ENCODE data around the gene SORCS2.
A peak's percentile ranks its signal among the peaks of the same experiment; 100 is the strongest.

Gene SORCS2

DNA sequence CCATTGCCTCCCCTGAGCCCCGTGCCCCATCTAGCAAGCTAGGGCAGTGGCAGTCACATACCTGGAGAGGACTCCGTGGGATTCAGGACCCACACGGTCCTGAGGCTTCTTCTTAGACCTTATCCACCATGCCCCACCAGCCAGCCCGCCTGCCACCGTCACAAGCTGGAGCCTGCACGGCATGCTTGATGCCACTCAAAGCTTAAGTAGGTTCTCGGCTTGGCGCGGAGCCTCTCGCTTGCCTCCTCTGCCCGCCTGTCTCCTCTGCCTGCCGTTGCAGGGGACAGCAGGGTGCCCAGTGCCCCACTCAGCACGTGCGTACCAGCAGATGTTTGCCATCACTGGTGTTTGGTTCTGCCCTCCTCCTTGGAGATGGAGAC is 228.3 kb downstream of the SORCS2 start:
- DNase-seq = no peak

DNA sequence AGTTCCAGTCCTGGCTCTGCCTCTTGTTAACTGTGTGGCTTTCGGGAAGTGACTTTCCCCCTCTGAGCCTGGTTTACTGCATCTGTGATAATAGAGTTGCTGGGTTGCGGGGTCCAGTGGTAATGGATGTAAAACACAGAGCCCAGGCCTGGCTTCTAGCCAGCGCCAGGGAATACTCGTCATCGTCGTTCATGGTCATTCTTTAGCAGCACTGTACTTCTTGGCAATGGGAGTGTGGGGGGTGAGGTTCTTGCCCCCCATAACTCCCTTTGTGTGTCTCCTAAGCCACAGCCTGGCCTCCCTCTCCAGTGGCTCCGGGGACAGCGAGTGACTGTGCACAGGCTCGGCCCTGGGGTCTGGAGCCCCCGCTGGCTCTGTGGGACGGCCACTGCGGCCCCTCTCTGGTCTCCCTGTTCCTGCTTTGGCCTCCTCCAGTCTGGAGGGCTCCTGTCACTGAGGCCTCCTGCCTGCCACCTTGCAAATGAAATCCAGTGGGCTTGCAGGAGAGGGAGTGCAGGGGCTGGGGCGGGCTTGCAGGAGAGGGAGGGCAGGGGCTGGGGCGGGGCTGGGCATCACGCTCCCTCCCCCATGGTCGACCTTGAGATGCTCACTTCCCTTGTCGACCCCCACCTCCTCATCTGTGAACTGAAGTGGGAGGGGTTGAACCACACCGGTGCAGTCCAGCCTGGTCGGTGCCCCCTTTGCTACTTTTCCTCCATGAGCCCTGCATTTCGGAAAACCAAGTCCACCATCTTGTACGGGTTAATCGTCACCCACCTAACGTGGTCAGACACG is 229.2 kb downstream of the SORCS2 start:
- no peak for DNase-seq

DNA sequence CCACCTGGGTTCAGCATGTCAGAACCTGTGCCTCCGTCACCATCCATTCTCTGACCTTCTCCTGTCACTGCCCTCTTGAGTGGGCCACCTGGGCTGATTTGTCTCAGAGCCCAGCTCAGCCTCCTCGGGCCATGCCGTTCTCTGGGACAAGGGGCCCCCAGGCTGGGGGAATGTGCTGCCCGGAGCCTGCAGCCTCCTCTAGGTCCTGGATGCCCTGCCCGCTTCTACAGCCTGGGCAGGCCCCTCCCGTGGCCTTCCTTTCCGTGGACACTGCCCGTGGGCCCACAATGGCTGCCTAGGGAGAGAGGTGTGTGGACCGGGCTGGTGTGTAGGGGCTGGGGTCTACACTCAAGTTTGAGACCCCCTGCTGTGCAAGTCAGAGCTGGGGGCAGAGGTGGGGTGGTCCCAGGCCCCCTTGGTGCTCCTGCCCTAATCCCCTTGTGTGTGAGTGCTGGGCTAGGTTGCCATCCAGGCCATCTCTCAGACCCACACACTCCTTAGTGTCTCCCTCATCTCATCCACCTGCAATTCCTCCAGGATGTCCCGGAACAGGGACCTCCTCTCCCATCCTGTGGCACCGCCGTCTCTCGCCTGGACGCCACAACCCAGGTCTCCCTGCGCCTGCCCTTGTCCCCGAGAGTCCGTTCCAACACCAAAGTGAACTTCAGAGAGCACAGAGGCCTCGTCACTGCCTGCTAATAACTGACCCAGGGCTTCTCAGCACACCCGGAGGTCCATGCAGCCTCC is 230.0 kb downstream of the SORCS2 start:
- no peak for DNase-seq

DNA sequence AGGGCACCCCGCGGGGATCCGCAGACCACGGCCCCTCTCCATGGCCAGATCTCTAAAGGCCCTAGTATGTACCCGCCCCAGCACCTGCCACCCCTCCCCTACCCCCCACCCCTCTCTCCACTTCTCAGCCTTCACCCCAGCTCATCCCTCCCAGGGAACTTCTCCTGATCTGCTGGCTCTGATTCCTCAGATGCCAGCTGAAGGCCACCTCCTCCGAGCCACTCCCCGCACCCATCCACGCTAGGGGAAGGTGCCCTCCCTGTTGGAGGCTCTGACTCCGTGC is 230.5 kb downstream of the SORCS2 start:
- no peak for DNase-seq

DNA sequence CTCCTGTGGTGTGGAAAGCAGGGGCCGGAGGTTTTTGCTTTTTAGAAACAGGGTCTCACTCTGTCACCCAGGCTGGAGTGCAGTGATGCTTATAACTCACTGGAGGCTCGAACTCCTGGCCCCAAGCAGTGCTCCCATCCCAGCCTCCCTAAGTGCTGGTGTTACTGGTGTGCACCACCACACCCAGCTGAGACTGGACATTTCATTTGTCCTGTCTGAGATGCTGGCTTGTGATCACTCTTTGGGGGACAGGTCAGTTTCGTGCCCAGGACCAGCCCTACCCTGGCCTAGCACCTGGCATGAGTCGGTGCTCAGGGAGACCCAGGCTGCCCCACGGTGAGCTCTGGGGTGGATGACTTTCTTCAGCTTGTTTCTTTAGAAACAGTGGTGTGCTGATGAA is 231.1 kb downstream of the SORCS2 start:
- DNase-seq = no peak

DNA sequence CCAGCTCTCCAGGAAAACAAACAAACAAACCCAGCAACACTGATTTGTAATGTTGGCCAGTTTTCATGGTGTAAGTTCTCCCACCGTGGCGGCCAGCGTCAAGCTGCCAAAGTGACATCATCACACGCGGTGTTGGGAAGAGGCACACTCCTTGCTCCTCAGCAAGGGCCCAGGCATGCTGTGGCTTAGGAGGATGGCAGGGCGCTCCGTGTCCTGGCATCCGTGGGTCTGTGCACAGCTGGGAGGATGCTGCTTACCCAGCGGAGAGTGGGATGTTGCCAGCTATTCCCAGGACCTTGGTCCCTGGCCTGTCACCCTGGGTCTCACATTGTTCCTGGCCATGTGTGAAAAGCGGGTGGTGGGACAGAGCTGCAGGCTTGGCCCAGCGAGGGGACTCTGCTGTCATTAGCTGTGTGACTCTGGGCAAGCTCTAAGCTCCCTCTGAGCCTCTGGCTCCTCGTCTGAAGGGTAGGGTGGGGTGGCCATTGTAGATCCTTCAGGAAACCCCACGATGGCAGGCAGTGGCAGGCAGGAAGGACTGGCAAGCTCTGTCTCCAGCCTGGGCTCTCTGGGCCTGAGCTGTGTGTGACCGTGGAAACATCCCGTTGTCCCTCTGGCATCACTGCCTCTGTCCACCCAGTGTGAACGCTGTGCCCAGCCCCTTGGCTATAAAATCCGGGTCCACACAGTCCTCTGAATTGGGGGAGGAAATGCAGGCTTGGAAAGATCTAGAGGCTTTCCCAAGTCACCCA is 231.6 kb downstream of the SORCS2 start:
- DNase-seq = peak; percentile 0

DNA sequence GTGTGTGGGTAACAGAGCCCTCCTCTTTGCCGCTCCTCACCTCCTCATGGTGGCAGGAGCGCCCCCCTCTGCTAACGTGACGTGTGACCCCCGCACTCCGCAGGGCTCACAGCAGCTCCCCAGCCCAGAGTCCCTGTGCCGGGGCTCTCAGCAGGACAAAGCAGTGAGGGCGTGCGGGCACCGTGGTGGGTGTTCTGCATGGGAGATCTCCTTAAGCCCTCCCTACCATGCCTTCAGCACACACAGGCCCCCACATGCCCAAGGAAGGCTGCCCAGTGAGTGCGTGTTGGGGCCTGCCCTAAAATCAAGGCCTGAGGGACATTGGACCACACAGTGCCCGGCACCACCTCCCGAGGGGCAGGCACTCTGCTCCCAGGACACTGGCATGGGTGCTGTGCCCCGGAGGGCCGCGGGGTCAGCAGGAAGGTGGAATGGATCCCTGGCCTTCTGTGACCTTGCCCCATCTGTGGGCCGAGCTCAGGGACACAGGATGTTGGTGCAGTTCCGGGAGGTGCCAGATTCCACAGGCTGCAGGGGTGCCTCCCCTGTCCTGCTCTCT is 232.3 kb downstream of the SORCS2 start:
- no peak for DNase-seq

DNA sequence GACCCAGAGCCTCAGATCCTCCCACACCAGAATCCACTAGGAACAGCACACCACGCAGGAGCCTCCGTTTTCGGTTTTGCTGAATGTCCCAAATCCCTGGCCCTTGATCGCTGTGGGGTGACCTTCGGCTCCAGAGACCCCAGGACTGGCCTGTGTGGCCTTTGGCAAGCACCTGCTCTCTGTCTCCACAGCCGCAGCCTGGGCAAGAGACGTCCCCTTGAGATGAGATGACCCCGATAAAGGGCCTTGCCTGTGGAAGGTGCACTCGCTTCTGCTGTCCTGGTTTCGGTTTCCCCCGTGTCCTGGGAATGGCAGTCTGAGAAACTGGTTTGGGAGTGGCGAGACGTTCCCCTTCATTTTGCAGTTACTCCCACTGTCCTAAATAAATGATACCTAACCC is 232.8 kb downstream of the SORCS2 start:
- peak; percentile 1 for DNase-seq

DNA sequence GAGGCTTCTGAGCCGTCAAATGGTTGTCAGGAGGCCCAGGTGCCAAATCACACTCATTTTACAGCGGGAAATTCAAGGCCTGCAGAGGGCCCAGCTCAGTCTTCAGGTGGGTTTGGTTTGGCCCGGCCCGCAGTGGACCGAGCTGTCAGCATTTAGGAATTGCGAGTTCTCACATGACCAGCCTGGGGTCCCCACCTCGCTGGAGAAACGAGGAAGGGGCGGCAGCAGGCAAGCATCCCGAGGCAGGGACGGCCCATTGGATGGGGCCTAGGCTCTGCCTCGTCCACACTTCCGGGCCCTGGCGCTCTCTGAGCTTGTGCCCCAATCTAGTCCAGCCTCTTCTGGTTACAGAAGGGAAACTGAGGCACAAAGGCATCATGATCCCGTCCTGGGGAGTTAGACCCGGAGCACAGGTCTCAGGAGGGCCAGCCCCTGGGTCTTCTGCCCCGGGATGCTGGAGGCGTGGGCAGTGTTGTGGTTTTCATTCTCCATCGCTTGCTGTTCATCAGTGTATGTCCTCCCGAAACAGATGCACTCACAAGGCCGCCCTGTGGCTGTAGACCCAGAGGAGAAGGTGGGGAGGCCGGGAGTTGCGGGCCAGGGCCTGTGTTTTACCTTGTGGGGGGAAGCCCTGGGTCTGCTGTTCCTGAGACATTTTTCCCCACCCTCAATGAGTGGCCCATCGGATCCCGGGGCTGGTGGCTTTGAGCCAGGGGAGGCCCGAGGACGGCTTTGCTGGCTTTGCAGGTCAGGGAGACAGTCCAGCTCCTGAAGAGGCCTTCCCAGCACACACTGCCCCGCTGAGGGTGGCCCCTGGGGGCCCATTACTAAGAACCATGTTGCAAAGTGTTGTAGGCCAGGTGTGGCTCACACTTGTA is 233.5 kb downstream of the SORCS2 start:
- DNase-seq = peak; percentile 2

DNA sequence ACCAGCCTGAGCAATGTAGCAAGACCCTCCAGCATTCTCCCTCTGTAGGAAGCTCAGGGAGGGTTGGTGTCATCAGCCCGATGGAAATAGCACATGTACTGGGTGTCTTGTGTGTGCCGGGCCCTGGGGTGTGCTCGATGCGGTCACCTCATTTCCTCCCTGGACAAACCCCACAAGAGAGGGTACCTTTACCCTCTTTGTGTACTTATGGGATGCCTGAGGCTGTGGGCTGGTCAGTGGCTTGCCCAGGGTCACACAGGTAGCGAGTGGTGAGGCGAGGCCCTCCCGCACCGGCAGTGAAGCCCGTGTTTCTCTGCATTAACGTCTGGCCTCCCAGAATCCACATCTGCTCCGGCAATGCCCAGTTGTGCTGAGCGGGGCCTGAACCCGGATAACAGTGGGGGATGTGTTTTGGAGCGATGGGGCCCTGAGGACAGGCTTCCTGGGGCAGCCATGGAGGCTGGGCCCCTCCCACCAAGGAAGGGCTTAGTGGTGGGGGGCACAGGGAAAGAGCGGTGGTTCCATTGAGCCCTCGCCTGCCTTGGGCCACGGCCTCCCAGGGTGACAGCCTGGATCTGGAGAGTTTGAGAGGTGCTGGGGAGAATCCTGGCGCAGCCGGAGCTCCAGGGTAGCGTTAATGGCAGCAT is 234.3 kb downstream of the SORCS2 start:
- DNase-seq = no peak

DNA sequence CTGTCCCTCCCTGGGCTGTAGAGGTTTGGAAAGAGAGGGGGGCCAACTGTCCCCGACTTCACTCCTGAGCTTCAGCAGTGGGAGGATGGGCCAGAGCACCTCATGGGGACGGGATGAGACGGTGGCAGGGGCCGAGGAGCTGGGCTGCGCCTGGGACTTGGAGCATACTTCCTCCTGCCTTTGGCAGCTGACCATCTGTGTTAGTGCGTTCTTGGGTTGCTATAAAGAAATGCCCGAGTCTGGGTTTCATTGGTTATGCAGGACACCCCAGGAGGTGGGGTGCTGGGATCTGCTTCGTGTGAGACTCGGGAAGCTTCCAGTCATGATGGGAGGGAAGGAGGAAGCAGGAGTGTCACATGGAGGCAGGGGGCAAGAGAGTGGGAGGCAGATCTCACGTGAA is 235.0 kb downstream of the SORCS2 start:
- peak; percentile 2 for DNase-seq

DNA sequence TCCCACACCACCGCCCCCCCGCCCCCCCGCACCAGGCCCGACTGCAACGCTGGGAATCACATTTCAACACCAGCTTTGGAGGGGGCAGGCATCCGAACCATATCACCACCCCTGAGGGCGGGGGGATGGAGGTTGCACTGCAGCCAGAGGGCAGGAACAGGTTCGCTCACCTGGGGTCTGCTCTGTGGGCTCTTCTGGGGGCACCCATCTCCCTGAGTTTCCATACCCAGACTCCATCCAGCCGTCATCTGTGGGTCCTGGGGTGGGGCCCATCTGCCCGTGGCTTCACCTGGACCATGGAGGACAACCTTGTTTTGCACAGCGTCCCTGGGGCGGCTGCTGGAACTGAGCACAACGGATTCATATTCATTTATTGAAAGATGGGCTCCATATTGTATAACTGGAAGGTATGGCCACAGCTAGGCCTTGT is 235.5 kb downstream of the SORCS2 start:
- peak; percentile 0 for DNase-seq

DNA sequence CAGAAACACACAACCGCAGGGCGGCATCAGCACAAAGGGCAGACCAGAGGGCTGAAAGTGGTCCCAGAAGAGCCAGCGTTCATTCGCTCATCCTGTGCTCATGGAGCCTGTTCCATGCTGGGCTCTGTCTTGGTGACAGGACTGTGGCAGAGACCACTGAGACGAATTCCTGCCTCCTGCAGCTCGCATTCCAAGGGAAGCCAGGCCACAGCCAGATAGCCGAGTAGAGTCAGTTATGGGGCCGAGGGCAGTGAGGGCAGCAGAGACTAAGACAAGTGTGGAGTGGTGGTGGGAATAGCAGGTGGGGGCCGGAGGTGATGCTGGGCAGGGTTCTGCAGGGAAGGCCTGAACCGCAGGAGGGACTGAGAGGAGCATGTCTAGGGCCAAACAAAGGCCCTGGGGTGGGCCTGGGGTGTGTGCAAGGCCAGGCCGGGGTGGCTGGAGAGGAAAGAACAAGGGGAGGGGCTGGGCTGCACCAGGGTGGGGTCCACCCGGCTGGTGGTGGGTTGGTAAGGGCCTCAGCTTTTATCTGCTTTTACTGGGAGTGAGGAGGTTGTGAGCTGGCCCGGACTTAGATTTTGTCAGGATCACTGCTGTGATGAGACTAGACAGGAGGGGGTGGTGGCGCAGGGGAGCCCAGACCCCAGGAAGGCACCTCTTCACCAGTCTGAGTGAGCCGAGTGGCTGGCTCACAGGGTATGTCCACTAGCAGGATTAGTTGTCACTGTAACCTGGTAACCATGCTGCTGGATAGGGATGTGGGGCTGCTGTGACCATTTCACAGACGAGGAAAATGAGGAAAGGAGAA is 236.1 kb downstream of the SORCS2 start:
- peak; percentile 2 for DNase-seq

DNA sequence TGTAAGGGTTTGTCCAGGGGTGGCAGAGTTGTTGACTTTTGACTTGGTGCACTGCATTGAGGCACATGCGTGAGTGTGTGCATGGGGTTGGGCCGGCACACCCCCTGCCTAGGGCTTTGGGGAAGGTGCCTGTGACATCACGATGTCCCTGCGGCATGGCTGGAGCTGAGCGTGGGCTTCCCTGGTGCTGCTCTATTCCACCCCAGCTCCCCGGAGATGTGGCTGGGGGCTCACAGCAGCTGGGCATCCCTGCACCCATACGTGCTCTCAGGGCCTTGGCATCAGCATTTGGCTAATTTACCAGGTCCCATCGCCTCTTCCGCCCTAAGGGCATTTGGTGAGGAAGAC is 236.7 kb downstream of the SORCS2 start:
- no peak for DNase-seq

DNA sequence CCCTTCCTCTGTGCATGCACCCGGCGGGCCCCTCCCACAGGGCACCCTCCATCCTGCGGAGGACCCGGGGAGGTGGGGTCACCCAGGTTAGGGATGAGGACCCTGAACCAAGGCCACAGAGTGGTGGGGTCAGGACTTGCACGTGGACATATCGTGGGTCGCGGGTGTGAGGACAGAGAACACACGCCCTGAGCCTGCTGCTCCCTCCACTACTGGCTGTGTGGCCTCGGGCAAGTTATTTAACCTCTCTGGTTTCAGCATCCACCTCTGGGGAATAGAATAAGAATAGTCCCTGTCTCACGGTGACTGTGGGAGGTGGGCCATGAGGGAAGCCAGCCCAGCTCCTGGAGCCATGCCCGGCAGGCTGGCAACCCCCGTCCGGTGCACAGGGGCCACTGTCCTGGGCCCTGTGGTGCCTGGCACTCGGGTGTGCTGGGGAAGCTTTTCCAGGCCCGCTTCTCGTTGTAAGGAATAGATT is 237.3 kb downstream of the SORCS2 start:
- DNase-seq = no peak

DNA sequence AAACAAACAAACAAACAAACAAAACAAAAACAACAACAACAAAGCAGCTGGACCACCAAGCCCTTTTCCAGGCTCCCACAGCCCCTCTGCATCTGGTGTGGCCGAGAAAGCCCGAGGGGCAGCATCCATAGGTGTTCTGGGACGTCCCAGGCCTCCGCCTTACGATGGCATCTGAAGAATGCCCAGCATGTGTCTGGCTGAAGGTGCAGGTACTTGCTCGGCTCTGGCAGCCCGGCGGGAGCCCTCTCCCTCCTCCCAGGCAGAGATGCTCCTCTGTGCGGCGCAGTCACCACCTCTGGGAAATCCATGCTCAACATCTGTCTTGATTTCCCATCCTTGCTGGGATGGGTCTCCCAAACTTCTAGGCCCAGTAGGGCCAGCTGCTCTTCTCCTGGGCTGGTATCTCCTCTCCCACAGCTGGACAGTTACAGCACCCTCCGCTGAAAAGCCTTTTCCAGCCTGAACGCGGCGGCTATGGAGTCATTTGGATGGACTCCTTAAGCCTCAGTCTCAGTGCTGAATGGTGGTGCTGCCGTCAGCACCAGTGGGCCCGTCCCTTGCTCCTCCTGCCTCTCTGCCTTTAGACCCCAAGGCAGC is 238.1 kb downstream of the SORCS2 start:
- no peak for DNase-seq

DNA sequence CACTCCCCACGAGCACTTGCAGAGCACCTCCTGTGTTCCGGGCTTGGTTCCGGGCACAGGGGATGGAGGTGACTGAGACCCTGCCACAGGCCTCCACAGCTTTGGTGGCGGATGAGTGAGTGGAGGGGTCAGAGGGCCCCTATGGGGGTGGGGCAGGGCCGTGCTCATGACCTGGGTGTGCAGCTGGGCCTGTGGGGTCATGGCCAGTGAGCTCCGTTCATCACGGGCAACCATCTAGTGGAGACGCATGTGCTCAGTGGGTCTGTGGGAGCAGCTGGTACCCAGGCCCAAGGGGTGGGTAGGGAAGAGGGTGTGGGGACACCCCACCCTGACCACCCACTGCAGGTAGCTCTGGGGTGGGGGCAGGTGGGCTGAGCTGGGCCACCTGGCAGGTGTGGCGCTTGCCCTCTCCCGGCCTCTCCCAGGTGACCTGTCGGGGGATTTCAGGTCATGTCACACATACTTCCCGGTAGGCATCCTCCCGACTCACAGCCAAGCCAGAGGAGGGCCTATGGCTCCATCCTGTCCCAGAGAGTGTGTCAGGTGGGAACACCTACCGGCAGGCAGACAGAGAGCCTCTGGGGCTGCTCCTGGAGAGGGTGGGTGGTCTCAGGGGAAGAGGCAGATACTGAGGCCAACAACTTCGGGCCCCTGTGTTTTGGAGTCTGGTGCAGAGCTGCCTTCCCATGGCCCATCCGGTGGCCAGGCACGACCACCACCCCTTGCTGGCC is 238.8 kb downstream of the SORCS2 start:
- peak; percentile 2 for DNase-seq

DNA sequence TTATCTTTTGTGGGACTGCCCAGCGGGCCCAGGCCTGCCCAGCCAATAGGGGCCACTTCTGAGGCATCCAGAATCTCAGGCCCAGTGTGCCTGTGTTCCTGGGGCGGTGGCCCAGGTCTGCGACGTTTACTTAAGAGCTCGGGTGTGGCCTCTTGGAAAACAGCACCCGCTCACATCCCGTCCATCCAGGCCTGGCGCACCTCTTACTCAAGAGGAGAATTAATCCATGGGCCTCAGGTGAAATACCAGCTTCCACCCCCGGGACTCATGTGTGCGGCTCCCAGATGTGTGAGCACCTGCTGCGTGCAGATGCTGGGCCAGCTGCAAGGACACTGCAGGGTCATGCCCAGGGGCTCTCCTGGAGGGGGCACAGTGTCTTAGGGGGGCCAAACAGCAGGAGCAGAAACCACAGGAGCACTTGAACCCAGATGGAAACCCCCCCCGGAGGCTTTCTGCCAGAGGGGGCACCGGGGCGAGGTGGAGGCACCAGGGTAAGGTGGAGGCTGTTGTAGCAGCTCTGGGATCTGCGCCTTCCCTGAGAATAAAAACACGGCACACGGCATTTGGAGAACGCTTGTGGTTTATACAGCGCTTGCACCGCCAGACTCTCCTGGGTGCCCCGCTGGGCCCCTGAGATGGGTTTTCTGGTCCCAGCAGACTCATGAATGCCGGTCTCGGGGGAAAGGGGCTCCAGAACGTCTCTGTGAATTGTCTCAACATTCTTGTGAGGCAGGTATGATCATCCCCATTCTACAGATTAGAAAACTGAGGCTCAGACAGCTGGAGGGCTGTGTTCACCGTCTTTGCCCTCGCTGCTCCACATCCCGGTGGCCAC is 239.6 kb downstream of the SORCS2 start:
- DNase-seq = no peak

Data from activated gamma-delta T cell treated with Interleukin-2 at 50 U/mL for 16 hours (primary cell).